ENCODE results near the gene UNC93A.

UNC93A gene

DNA sequence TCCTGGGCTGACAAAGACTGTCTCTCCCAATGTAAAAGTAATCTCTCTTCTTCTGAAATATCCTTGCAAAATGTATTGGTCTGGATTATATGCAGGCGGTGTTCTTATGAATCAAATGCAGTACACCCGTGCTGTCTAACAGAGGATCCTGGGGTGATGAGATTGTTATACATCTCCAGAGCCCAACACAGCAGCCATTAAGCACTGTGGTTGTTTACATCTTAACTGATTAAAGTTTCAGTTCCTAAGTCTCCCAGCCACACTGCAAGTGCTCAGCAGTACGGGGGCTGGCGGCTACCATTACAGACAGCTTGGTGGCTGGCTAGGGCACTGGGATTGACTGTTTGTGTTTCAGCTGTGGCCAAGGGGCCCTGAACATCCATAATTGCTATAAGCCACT lies 7.0 kb downstream of the UNC93A start:
- Histone ChIP-seq H2AFZ (no peak overlapping the region), H3K36me3 (ENCODE audit: control insufficient read depth, insufficient read depth, low read length) (no peaks in the 10 kb centered on the region), H3K9ac (no peak overlapping the region), H3K9me3 (ENCODE audit: control insufficient read depth, low read length) (no peaks in the 10 kb centered on the region), H3K4me3 (ENCODE audit: low read depth, low read length) (no peak overlapping the region), H3K4me2 (ENCODE audit: low read length) (no peak overlapping the region), H3K4me1 (no peaks in the 10 kb centered on the region), H3K27ac (no peak overlapping the region), H3K79me2 (no peaks in the 10 kb centered on the region), H3K27me3 (ENCODE audit: control insufficient read depth, insufficient read depth, low read length) (no peaks in the 10 kb centered on the region)
- TF ChIP-seq, protein P1, sequence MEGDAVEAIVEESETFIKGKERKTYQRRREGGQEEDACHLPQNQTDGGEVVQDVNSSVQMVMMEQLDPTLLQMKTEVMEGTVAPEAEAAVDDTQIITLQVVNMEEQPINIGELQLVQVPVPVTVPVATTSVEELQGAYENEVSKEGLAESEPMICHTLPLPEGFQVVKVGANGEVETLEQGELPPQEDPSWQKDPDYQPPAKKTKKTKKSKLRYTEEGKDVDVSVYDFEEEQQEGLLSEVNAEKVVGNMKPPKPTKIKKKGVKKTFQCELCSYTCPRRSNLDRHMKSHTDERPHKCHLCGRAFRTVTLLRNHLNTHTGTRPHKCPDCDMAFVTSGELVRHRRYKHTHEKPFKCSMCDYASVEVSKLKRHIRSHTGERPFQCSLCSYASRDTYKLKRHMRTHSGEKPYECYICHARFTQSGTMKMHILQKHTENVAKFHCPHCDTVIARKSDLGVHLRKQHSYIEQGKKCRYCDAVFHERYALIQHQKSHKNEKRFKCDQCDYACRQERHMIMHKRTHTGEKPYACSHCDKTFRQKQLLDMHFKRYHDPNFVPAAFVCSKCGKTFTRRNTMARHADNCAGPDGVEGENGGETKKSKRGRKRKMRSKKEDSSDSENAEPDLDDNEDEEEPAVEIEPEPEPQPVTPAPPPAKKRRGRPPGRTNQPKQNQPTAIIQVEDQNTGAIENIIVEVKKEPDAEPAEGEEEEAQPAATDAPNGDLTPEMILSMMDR (IDR thresholded peaks at IDR 0.05), result no peak

DNA sequence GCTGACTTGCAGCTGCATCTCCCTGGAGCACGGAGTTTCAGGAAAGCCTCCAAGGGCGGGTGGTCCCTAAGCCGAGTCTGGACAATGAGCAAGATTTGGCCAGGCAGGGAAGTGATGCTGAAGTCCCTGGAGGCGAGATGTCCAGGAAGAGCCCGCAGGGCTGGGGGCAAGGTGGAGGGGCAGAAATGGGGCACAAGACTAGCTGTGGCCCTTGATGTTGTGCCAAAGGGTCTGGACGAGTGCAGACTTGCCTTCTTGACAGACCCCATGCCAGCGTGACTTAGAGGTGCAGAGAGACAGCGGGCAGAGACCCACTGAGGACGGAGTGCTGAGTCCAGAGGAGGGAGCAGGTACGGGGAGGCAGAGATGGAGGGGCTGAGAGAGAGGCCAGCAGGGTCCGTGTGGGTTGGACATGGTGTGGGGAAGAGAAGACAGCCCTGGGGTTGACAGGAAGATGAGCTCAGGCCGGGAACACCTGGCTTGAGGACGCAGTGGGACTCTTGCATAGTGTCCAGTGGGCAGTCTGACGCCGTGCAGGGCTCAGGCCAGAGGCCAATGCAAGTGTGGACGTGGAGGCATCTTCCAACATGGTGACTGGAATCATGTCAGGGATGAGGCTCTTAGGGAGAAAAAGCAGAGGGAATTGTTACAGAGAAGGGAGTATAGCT lies 8.7 kb downstream of the UNC93A start:
- Histone ChIP-seq H3K27me3 (ENCODE audit: control insufficient read depth, insufficient read depth, low read length) (no peaks in the 10 kb centered on the region), H3K9ac (no peak overlapping the region), H2AFZ (no peak overlapping the region), H3K4me1 (no peaks in the 10 kb centered on the region), H3K4me3 (ENCODE audit: low read depth, low read length) (no peak overlapping the region), H3K27ac (no peak overlapping the region), H3K4me2 (ENCODE audit: low read length) (no peak overlapping the region), H3K79me2 (no peaks in the 10 kb centered on the region), H3K9me3 (ENCODE audit: control insufficient read depth, low read length) (no peaks in the 10 kb centered on the region), H3K36me3 (ENCODE audit: control insufficient read depth, insufficient read depth, low read length) (no peaks in the 10 kb centered on the region)
- TF ChIP-seq, protein P1 (IDR thresholded peaks at IDR 0.05), result no peak

- no peaks in the 10 kb centered on the region for H3K36me3 ChIP-seq (ENCODE audit: control insufficient read depth, insufficient read depth, low read length)
- H3K4me1 ChIP-seq, result no peaks in the 10 kb centered on the region
- H2AFZ ChIP-seq, result no peak overlapping the region
- no peak overlapping the region for H3K9ac ChIP-seq
- H3K4me2 ChIP-seq (ENCODE audit: low read length), result no peak overlapping the region
- H3K9me3 ChIP-seq (ENCODE audit: control insufficient read depth, low read length), result no peaks in the 10 kb centered on the region
- H3K79me2 ChIP-seq, result no peaks in the 10 kb centered on the region
- TF ChIP-seq, protein P1 (IDR thresholded peaks at IDR 0.05), result no peak
- no peak overlapping the region for H3K27ac ChIP-seq
- H3K27me3 ChIP-seq (ENCODE audit: control insufficient read depth, insufficient read depth, low read length), result no peaks in the 10 kb centered on the region
- H3K4me3 ChIP-seq (ENCODE audit: low read depth, low read length), result no peak overlapping the region
Measured at GRCh38 chr6:167300902-167301777, 10.0 kb downstream of the UNC93A start.

- Histone ChIP-seq H3K27ac (no peak overlapping the region), H3K27me3 (ENCODE audit: control insufficient read depth, insufficient read depth, low read length) (no peaks in the 10 kb centered on the region), H3K36me3 (ENCODE audit: control insufficient read depth, insufficient read depth, low read length) (no peaks in the 10 kb centered on the region), H3K79me2 (no peaks in the 10 kb centered on the region), H3K9ac (no peak overlapping the region), H3K4me3 (ENCODE audit: low read depth, low read length) (no peak overlapping the region), H3K9me3 (ENCODE audit: control insufficient read depth, low read length) (no peaks in the 10 kb centered on the region), H3K4me2 (ENCODE audit: low read length) (no peak overlapping the region), H3K4me1 (no peaks in the 10 kb centered on the region), H2AFZ (no peak overlapping the region)
- TF ChIP-seq, protein P1 (IDR thresholded peaks at IDR 0.05), result no peak
Measured at GRCh38 chr6:167302074-167302473, 11.0 kb downstream of the UNC93A start.

Measured in parathyroid adenoma (tissue), 2 donors.